B cell (primary cell): Measurements from ENCODE around the gene THSD4. TPM values are rescaled to one million over a fixed set of nuclear protein-coding genes. Genes with fewer than 3 reads are reported as not detected.

ENCODE experiments used
- ATAC-seq: fragments of 200-7000 bp; cut with Tn5 transposase; one replicate; pipeline ENCODE4 v1.10.0; 2021; ENCODE audit warnings: low read depth, mild to moderate bottlenecking, moderate number of reproducible peaks, moderate library complexity
- CTCF ChIA-PET: fragments of 350-600 bp; sonication (Branson Sonifier 250); formaldehyde crosslinking; loops from one replicate; lab custom pipeline; 2021; ENCODE audit warnings: antibody characterized with exemption, inconsistent platforms; lab: Charles Lee
- POLR2A ChIA-PET: fragments of 350-600 bp; sonication (Branson Sonifier 250); formaldehyde crosslinking; loops from one replicate; lab custom pipeline; 2021; ENCODE audit warnings: antibody characterized with exemption; lab: Charles Lee
- DNase-seq: peaks from one replicate; pipeline ENCODE4 v3.0.0; 2013
- H2AFZ ChIP-seq: 2 replicates; pipeline ENCODE4 v1.6.1; 2012; ENCODE audit warnings: mild to moderate bottlenecking, low read depth, low read length; ENCODE audit not compliant: insufficient read depth, poor library complexity, severe bottlenecking
- H3K27ac ChIP-seq, 2 donors: 1 replicate in 1 of 2; 2 replicates in 1 of 2; pipeline ENCODE4 v1.5.1; 2012 to 2013; ENCODE audit warnings: low read length in 2 of 2, mild to moderate bottlenecking in 2 of 2, moderate library complexity in 1 of 2
- H3K27me3 ChIP-seq, 4 experiments: fragments of 200-600 bp in 1 of 4; sonication (generic) in 1 of 4; replicated peaks in 1 of 4; 1 replicate in 2 of 4; 2 replicates in 2 of 4; pipeline versions ENCODE4 v1.6.1 to v1.7.0; 2013 to 2016; ENCODE audit warnings: low read length in 3 of 4, mild to moderate bottlenecking in 2 of 4, mixed read lengths in 1 of 4, moderate library complexity in 1 of 4; ENCODE audit not compliant: insufficient read depth in 4 of 4, control insufficient read depth in 3 of 4; ENCODE audit errors: control extremely low read depth in 1 of 4
- H3K36me3 ChIP-seq, 2 experiments: replicated peaks in 1 of 2; 1 replicate in 1 of 2; 2 replicates in 1 of 2; pipeline versions ENCODE4 v1.6.1 to v1.7.1; 2013; ENCODE audit warnings: low read length in 1 of 2; ENCODE audit not compliant: insufficient read depth in 2 of 2, control insufficient read depth in 1 of 2; ENCODE audit errors: control extremely low read depth in 1 of 2, extremely low read depth in 1 of 2
- H3K4me1 ChIP-seq, 2 donors: fragments of 200-600 bp in 1 of 2; sonication (generic) in 1 of 2; 1 replicate in 1 of 2; 2 replicates in 1 of 2; pipeline versions ENCODE4 v1.5.1 to v1.6.1; 2013 to 2017; ENCODE audit warnings: low read length in 2 of 2; ENCODE audit not compliant: control insufficient read depth in 2 of 2, insufficient read depth in 2 of 2
- H3K4me2 ChIP-seq: replicated peaks from 2 replicates; pipeline ENCODE3; 2012; ENCODE audit warnings: mild to moderate bottlenecking, low read depth, low read length; ENCODE audit not compliant: poor library complexity, severe bottlenecking
- H3K4me3 ChIP-seq, 5 experiments: fragments of 200-600 bp in 1 of 5; sonication (generic) in 1 of 5; 1 replicate in 3 of 5; 2 replicates in 2 of 5; pipeline versions ENCODE4 v1.5.1 to v1.7.0; 2011 to 2016; ENCODE audit warnings: low read length in 4 of 5, mild to moderate bottlenecking in 4 of 5, low read depth in 2 of 5, control low read depth in 1 of 5, moderate library complexity in 1 of 5; ENCODE audit not compliant: insufficient read depth in 1 of 5; ENCODE audit errors: control extremely low read depth in 1 of 5, extremely low read depth in 1 of 5
- H3K79me2 ChIP-seq: fragments of 200-600 bp; sonication (generic); one replicate; pipeline ENCODE4 v1.6.0; 2016; ENCODE audit warnings: low read length; ENCODE audit not compliant: control insufficient read depth, insufficient read depth
- H3K9ac ChIP-seq: fragments of 200-600 bp; sonication (generic); 2 replicates; pipeline ENCODE4 v1.6.1; 2017; ENCODE audit warnings: mild to moderate bottlenecking, low read length, moderate library complexity
- H3K9me3 ChIP-seq, 3 donors: one replicate each; pipeline versions ENCODE4 v1.6.1 to v1.7.1; 2013; ENCODE audit warnings: low read length in 2 of 3; ENCODE audit not compliant: control insufficient read depth in 2 of 3, insufficient read depth in 1 of 3; ENCODE audit errors: control extremely low read depth in 1 of 3
- H4K20me1 ChIP-seq: 2 replicates; pipeline ENCODE4 v1.6.0; 2012; ENCODE audit warnings: mild to moderate bottlenecking, low read length; ENCODE audit not compliant: insufficient read depth, control insufficient read depth, poor library complexity, severe bottlenecking
- H3K27ac Mint-ChIP-seq: one replicate; pipeline ENCODE4 v1.8.0; 2021; ENCODE audit warnings: mixed read lengths
- H3K27me3 Mint-ChIP-seq: one replicate; pipeline ENCODE4 v1.8.0; 2021; ENCODE audit warnings: mixed read lengths
- H3K4me1 Mint-ChIP-seq: one replicate; pipeline ENCODE4 v1.8.0; 2021; ENCODE audit warnings: mixed read lengths
- H3K4me3 Mint-ChIP-seq: one replicate; pipeline ENCODE4 v1.8.0; 2021; ENCODE audit warnings: mixed read lengths
- H3K9me3 Mint-ChIP-seq: one replicate; pipeline ENCODE4 v1.8.0; 2022; ENCODE audit warnings: mixed read lengths; ENCODE audit not compliant: insufficient read depth
- EZH2 ChIP-seq: IDR thresholded peaks from 2 replicates; pipeline ENCODE4 v1.6.1; 2012; ENCODE audit warnings: borderline replicate concordance, low read depth, mild to moderate bottlenecking, moderate library complexity, low read length; ENCODE audit not compliant: insufficient read depth, poor library complexity, severe bottlenecking
- WGBS: methylation state at CpG from one replicate; pipeline ENCODE4 v1.1.5; 2013; ENCODE audit warnings: missing lambda C conversion rate; ENCODE audit not compliant: insufficient coverage; 5-methylcytosine and 5-hydroxymethylcytosine counted together
- intact Hi-C: fragments of 100-400 bp; cut with micrococcal nuclease; formaldehyde crosslinking; loops from one replicate; pipeline ENCODE4 v1.10.0; 2022
- polyA plus RNA-seq: library from polyadenylated mRNA; depleted of rRNA; stranded (reverse); fragments of >200 nt; gene quantifications from 2 replicates; pipeline ENCODE4 v1.2.3, GENCODE V29; 2012
- total RNA-seq, 2 donors: library from RNA; stranded (reverse); fragments of 120-200 nt in 1 of 2; gene quantifications; 1 replicate in 1 of 2; 2 replicates in 1 of 2; pipeline versions ENCODE4 v1.2.3 to v1.2.4, GENCODE V29; 2013 to 2022
- TF ChIP-seq, protein P1 (sequence below): fragments of 200-600 bp; IDR thresholded peaks from one replicate; pipeline ENCODE4 v1.8.0; 2022; ENCODE audit warnings: antibody characterized with exemption, mild to moderate bottlenecking

Gene THSD4
- total and polyA plus RNA-seq, 2 donors (not counting 1 experiment from before 2014, with no cell fraction given), result not detected

- Histone ChIP-seq H3K27ac (no peak overlapping the region), H3K9ac (no peak overlapping the region), H3K4me1 (no peaks in the 10 kb centered on the region), H3K36me3 (no peaks in the 10 kb centered on the region), H3K4me2 (no peak overlapping the region), H4K20me1 (no peaks in the 10 kb centered on the region), H3K4me3 (no peak overlapping the region), H3K9me3 (no peaks in the 10 kb centered on the region), H2AFZ (no peak overlapping the region), H3K27me3 (peaks cover 0 to 3% (median 0%) of the 10 kb centered on the region in 4 experiments), H3K79me2 (no peaks in the 10 kb centered on the region)
- Mint-ChIP-seq H3K4me3 (no peak overlapping the region), H3K4me1 (no peaks in the 10 kb centered on the region), H3K27ac (no peak overlapping the region), H3K9me3 (no peaks in the 10 kb centered on the region), H3K27me3 (peaks cover 4% of the 10 kb centered on the region)
- no peak for DNase-seq
- ChIA-PET CTCF (no interaction called here), POLR2A (no interaction called here)
- WGBS, result 96% methylated on average over 3 of the region's 3 CpGs
- no peak for ATAC-seq
- no peak for TF ChIP-seq EZH2
- TF ChIP-seq, protein P1, sequence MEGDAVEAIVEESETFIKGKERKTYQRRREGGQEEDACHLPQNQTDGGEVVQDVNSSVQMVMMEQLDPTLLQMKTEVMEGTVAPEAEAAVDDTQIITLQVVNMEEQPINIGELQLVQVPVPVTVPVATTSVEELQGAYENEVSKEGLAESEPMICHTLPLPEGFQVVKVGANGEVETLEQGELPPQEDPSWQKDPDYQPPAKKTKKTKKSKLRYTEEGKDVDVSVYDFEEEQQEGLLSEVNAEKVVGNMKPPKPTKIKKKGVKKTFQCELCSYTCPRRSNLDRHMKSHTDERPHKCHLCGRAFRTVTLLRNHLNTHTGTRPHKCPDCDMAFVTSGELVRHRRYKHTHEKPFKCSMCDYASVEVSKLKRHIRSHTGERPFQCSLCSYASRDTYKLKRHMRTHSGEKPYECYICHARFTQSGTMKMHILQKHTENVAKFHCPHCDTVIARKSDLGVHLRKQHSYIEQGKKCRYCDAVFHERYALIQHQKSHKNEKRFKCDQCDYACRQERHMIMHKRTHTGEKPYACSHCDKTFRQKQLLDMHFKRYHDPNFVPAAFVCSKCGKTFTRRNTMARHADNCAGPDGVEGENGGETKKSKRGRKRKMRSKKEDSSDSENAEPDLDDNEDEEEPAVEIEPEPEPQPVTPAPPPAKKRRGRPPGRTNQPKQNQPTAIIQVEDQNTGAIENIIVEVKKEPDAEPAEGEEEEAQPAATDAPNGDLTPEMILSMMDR, result no peak
- intact Hi-C loops, result no loop called here
Measured at GRCh38 chr15:71254491-71254890, 139.2 kb downstream of the THSD4 start.

DNA sequence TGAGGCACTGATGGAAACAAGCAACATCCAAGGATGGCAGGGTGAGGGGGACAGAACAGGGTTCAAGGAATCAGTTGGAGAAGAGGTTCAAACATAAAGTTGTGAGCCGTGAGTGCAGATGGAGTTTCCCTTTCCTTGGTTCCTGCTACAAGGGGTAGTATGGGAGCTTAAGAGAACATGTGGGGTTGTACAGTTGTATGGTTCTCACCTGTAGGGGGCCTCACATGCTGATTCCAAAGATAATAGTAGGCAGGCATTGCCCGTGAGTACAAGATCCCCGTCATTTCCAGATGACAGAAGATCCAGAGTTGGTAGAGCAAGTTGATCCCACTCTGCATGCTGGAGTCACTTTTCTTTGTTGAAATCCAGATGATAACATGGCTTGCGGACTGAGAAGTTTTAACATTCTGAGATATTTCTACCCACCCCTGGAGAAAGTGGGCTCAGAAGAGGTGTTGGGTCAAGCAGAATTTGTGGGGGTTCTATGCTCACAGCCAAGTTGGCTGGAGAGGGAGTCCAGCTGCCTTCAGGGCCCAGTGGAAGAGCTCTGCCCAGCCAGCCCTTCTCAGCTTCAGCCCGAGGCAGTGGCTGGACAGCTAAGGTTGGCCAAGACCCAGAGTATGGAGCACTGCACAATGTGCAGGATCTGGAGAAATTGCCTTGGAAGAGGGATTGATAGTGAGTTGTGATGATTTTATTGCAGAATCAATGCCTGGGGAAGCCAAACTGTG lies 141.8 kb downstream of the THSD4 start:
- ChIA-PET CTCF (no interaction called here), POLR2A (no interaction called here)
- Histone ChIP-seq H3K9ac (no peak overlapping the region), H3K79me2 (no peaks in the 10 kb centered on the region), H3K4me3 (no peak overlapping the region), H3K36me3 (no peaks in the 10 kb centered on the region), H3K27ac (no peak overlapping the region), H3K9me3 (no peaks in the 10 kb centered on the region), H3K4me2 (no peak overlapping the region), H3K4me1 (no peaks in the 10 kb centered on the region), H2AFZ (no peak overlapping the region), H3K27me3 (peaks cover 0 to 3% (median 0%) of the 10 kb centered on the region in 4 experiments), H4K20me1 (no peaks in the 10 kb centered on the region)
- no peaks in the 10 kb centered on the region for H3K9me3 Mint-ChIP-seq
- ATAC-seq, result no peak
- no peak overlapping the region for H3K27ac Mint-ChIP-seq
- H3K27me3 Mint-ChIP-seq, result peaks cover 8% of the 10 kb centered on the region
- H3K4me1 Mint-ChIP-seq, result no peaks in the 10 kb centered on the region
- no peak overlapping the region for H3K4me3 Mint-ChIP-seq
- 92% methylated on average over 4 of the region's 5 CpGs for WGBS
- DNase-seq, result no peak
- intact Hi-C loops, result no loop called here
- TF ChIP-seq, protein P1, result no peak
- TF ChIP-seq EZH2, result no peak
